HEK293 (cell line): ENCODE data around the gene TENT4A.
A peak's percentile ranks its signal among the peaks of the same experiment; 100 is the strongest.

ENCODE experiments used
- CTCF ChIA-PET: fragments of 350-600 bp; formaldehyde crosslinking; extraction: SDS; loops from one replicate; lab custom pipeline; 2021; ENCODE audit warnings: antibody characterized with exemption; lab: Yijun Ruan, JAX
- POLR2A ChIA-PET: fragments of 300-600 bp; formaldehyde crosslinking; extraction: SDS; loops from one replicate; lab custom pipeline; 2020; ENCODE audit warnings: antibody characterized with exemption, inconsistent platforms; lab: Yijun Ruan, JAX
- H3K27ac ChIP-seq: fragments of 200-500 bp; sonication (Bioruptor generic); 2 replicates; pipeline ENCODE4 v1.5.1; 2014; ENCODE audit warnings: low read depth, low read length, control low read depth, inconsistent platforms; ENCODE audit errors: extremely low read depth
- H3K36me3 ChIP-seq, 2 experiments: fragments of 200-500 bp in 1 of 2; sonication (Bioruptor generic) in 1 of 2; 1 replicate in 1 of 2; 2 replicates in 1 of 2; pipeline ENCODE4 v1.5.1; 2014 to 2017; ENCODE audit warnings: inconsistent platforms in 2 of 2, low read length in 2 of 2; ENCODE audit not compliant: control insufficient read depth in 2 of 2, insufficient read depth in 1 of 2
- H3K4me1 ChIP-seq: fragments of 200-500 bp; sonication (Bioruptor generic); 2 replicates; pipeline ENCODE4 v1.5.1; 2014; ENCODE audit warnings: mild to moderate bottlenecking, low read length, inconsistent platforms; ENCODE audit not compliant: control insufficient read depth, insufficient read depth
- H3K4me3 ChIP-seq: 2 replicates; pipeline ENCODE4 v1.5.1; 2011; ENCODE audit warnings: low read depth, mild to moderate bottlenecking, control low read depth, low read length, moderate library complexity
- H3K9me3 ChIP-seq: fragments of 200-500 bp; sonication (Bioruptor generic); 2 replicates; pipeline ENCODE4 v1.5.1; 2014; ENCODE audit warnings: low read depth, low read length, inconsistent platforms; ENCODE audit not compliant: control insufficient read depth, insufficient read depth
- EGR2 ChIP-seq: fragments of 450-650 bp; formaldehyde crosslinking; IDR thresholded peaks from 2 replicates; pipeline ENCODE4 v1.5.1; 2016; ENCODE audit warnings: low read depth, missing biosample characterization, missing genetic modification characterization
- GLIS1 ChIP-seq: fragments of 450-650 bp; formaldehyde crosslinking; IDR thresholded peaks from 2 replicates; pipeline ENCODE4 v1.5.1; 2016; ENCODE audit warnings: missing biosample characterization, missing genetic modification characterization
- KLF1 ChIP-seq: fragments of 450-650 bp; formaldehyde crosslinking; IDR thresholded peaks from 2 replicates; pipeline ENCODE4 v1.5.1; 2016; ENCODE audit warnings: missing biosample characterization, missing genetic modification characterization
- KLF7 ChIP-seq: fragments of 450-650 bp; formaldehyde crosslinking; IDR thresholded peaks from 2 replicates; pipeline ENCODE4 v1.5.1; 2016; ENCODE audit warnings: missing biosample characterization, missing genetic modification characterization, borderline replicate concordance
- MZF1 ChIP-seq: fragments of 450-650 bp; formaldehyde crosslinking; IDR thresholded peaks from 2 replicates; pipeline ENCODE4 v1.5.1; 2017; ENCODE audit warnings: missing biosample characterization, missing genetic modification characterization, borderline replicate concordance
- PRDM2 ChIP-seq: fragments of 450-650 bp; formaldehyde crosslinking; IDR thresholded peaks from 2 replicates; pipeline ENCODE4 v1.5.1; 2016; ENCODE audit warnings: missing biosample characterization, missing genetic modification characterization, borderline replicate concordance
- SETDB1 ChIP-seq: IDR thresholded peaks from one replicate; pipeline ENCODE4 v1.6.1; 2017; ENCODE audit warnings: mild to moderate bottlenecking, low read length, moderate library complexity, mixed read lengths; ENCODE audit not compliant: insufficient read length
- ZBTB20 ChIP-seq: fragments of 450-650 bp; formaldehyde crosslinking; IDR thresholded peaks from 2 replicates; pipeline ENCODE4 v1.5.1; 2016; ENCODE audit warnings: missing biosample characterization, missing genetic modification characterization
- ZNF114 ChIP-seq: fragments of 450-650 bp; formaldehyde crosslinking; IDR thresholded peaks from 2 replicates; pipeline ENCODE4 v1.5.0; 2017; ENCODE audit warnings: missing biosample characterization, missing genetic modification characterization
- ZNF157 ChIP-seq: fragments of 450-650 bp; formaldehyde crosslinking; IDR thresholded peaks from 2 replicates; pipeline ENCODE4 v1.5.1; 2016; ENCODE audit warnings: missing biosample characterization, missing genetic modification characterization
- ZNF292 ChIP-seq: fragments of 450-650 bp; formaldehyde crosslinking; IDR thresholded peaks from 2 replicates; pipeline ENCODE4 v1.5.1; 2016; ENCODE audit warnings: low read depth, missing biosample characterization, missing genetic modification characterization, borderline replicate concordance
- ZNF580 ChIP-seq: fragments of 450-650 bp; formaldehyde crosslinking; IDR thresholded peaks from 2 replicates; pipeline ENCODE4 v1.5.1; 2016; ENCODE audit warnings: missing biosample characterization, missing genetic modification characterization
- ZNF600 ChIP-seq: fragments of 450-650 bp; formaldehyde crosslinking; IDR thresholded peaks from 2 replicates; pipeline ENCODE4 v1.5.1; 2016; ENCODE audit warnings: missing biosample characterization, missing genetic modification characterization
- ZNF645 ChIP-seq: fragments of 450-650 bp; formaldehyde crosslinking; IDR thresholded peaks from 2 replicates; pipeline ENCODE4; 2016; ENCODE audit warnings: missing biosample characterization, missing genetic modification characterization

TENT4A gene

GRCh38 chr5:6757414-6757969 is 44.3 kb downstream of the TENT4A start (continued):
- no peak for TF ChIP-seq ZNF645
- no peak for TF ChIP-seq ZNF157
- no peak for TF ChIP-seq ZNF292 (tag by site-specific recombination)
- TF ChIP-seq KLF1 (tag by site-specific recombination) = no peak
- no peak for TF ChIP-seq ZNF580 (tag by site-specific recombination)
- TF ChIP-seq EGR2 = no peak
- TF ChIP-seq ZNF114 (tag by site-specific recombination) = no peak
- no peak for TF ChIP-seq PRDM2 (tag by site-specific recombination)
- TF ChIP-seq SETDB1 = no peak

- no peaks in the 10 kb centered on the region for H3K4me1 ChIP-seq
- H3K9me3 ChIP-seq = no peaks in the 10 kb centered on the region
- no peak overlapping the region for H3K4me3 ChIP-seq
- 0 out of 2 replicates have a peak, but pooled peaks have one; percentile 23 for TF ChIP-seq GLIS1
- TF ChIP-seq ZNF600 (tag by site-specific recombination) = peak; percentile 30; the same call in 1 of the 2 replicates
- TF ChIP-seq MZF1 (tag by site-specific recombination) = no peak
- peaks cover 34 to 61% of the 10 kb centered on the region in 2 experiments for H3K36me3 ChIP-seq
- ChIA-PET POLR2A (no interaction called here), CTCF (interaction anchor here (1.8 kb wide), 1 partner anchor 13 kb away, joined by 5 read pairs; no protein-coding TSS in a partner anchor)
- no peak overlapping the region for H3K27ac ChIP-seq
Measured at GRCh38 chr5:6758236-6758635, 45.0 kb downstream of the TENT4A start.

GRCh38 chr5:6758706-6759105 is 45.5 kb downstream of the TENT4A start:
- no peak overlapping the region for H3K4me3 ChIP-seq
- POLR2A ChIA-PET = no interaction called here

More at GRCh38 chr5:6758706-6759105, 45.5 kb downstream of the TENT4A start:
- no peaks in the 10 kb centered on the region for H3K9me3 ChIP-seq
- TF ChIP-seq KLF7 (tag by site-specific recombination) (no peak), ZBTB20 (tag by site-specific recombination) (no peak)
- no peaks in the 10 kb centered on the region for H3K4me1 ChIP-seq
- H3K36me3 ChIP-seq = peaks cover 29 to 56% of the 10 kb centered on the region in 2 experiments
- CTCF ChIA-PET = interaction anchor here (0.8 to 1.8 kb wide), 2 partner anchors 11 to 13 kb away, joined by 3 to 5 read pairs; no protein-coding TSS in a partner anchor
- no peak overlapping the region for H3K27ac ChIP-seq
